Renal cortical epithelial cell (primary cell): ENCODE data around the gene KMT2D. TPM values are rescaled to one million over a fixed set of nuclear protein-coding genes. Genes with fewer than 3 reads are reported as not detected.
"Not testable (repeated sequence)": the region's sequence is repeated elsewhere in the genome, so short reads cannot be mapped to it uniquely, and the experiment has no call there.

Source experiments
- DNase-seq: peaks from one replicate; pipeline ENCODE4 v3.0.0-alpha.2; 2011; ENCODE audit warnings: low read depth
- total RNA-seq: library from RNA; depleted of rRNA; stranded (reverse); fragments of >200 nt; gene quantifications from 2 replicates; pipeline ENCODE4 v1.2.3, GENCODE V29; 2014

Gene KMT2D
- total RNA-seq, 1 donor from 2014 or later, result 110 TPM

- peak; percentile 93 for DNase-seq
Measured at GRCh38 chr12:49088150-49088931, 27.7 kb upstream of the KMT2D start.

GRCh38 chr12:49086116-49086515, 25.5 kb upstream of the KMT2D start:
- DNase-seq, result no peak

DNA sequence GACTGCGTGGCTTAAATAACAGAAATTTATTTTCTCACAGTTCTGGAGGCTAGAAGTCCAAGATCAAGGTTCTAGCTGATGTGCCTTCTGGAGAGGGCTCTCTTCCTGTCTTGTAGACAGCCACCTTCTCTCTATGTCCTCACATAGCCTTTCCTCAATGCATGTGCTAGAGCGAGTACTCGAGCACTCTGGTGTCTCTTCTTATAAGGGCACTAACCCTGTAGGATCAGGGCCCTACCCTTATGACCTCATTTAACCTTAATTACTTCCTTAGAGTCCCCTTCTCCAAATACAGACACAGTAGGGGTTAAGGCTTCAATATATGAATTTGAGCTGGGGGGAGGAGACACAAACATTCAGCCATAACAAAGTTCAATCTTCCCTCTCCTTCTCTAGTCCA, 23.8 kb upstream of the KMT2D start:
- DNase-seq, result no peak

- no peak for DNase-seq
Measured at GRCh38 chr12:49079793-49080192, 19.2 kb upstream of the KMT2D start.

DNA sequence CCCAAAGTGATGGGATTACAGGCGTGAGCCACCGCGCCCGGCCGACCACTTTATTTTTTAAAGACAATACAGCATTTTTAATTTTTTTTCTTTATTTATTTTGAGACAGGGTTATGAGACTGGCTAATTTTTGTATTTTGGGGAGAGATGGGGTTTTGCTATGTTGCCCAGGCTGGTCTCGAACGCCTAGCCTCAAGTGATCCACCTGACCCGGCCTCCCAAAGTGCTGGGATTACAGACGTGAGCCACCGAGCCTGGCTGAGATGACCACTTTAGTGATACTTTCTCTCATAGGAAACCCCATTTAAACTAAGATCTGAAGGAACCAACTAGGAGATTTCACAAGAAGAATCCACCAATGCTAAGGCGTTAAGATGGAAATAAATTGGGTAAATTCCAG, 10.4 kb upstream of the KMT2D start:
- no peak for DNase-seq

DNA sequence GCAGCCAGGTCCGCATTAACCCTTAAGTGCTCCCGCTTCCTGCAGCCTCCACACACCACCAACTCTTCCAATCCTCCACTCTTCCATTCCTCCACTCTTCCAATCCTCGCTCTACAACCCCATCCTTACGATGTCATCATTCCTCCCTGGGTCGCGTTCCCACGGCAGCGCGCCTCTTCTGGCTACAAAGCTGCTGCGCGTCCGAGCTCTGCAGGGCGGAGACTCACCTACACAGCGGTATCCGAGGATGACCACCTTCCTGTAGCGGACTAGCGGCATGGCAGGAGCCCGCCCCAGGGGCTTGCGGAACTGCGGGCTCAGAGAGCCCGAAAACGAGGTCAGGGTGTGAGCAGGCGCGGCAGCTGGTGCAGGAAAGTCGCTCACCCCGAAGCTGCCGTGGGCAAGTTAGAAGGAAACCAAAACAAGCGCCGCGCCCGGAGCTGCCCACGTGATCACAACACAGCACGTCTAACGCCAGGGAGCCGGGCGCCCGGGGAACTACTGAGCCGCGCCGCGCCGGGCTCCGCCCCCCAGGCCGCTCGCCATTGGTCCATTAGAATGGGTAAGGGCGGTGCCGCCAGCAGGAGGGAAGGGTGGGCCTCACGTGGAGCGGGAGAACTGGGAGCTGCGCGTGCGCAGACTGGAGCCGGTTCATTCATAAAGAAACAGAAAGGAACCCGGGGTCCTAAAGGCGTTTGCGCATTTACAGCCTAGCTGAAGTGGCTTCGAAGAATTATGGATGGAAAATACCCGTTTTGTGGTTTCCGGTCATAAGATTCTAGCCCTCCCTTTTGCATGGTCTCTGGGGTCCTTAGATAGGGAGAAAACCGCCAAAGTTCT, 9.1 kb upstream of the KMT2D start, which contains the start of gene RHEBL1:
Gene RHEBL1 (minus strand): TSS at position 473 of the 840 bp plus-strand sequence. CDS start 194 bp downstream, at position 279.
- peak; percentile 85 for DNase-seq

DNA sequence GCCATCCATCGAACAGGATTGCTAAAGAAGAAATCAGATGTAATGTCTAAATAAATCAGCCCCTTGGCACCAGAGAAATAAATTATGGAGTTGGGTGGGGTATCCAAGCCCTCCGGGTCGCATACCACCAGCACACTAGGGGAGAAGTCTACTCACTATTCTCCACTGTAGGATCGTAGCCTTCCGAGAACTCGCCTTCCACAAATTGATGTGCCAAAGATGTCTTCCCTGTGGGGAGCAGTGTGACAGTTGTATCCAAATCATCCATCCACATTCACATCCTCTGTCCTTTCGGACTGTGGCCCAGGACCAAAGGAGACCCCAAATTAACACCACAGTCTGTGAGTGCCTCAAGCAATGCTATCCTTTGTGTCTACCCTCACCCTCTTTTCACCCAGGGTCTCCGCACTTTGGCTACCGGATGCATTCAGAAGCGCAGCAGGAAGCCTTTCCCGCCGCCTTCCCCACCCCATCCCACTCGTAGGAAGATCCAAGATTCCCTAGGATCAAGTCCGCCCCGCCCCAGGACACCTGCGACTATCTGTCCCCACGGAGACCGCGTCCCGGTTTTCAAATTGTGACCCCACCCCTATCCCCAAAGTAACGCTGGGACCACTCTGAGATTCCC, 8.4 kb upstream of the KMT2D start:
- DNase-seq, result no peak

DNA sequence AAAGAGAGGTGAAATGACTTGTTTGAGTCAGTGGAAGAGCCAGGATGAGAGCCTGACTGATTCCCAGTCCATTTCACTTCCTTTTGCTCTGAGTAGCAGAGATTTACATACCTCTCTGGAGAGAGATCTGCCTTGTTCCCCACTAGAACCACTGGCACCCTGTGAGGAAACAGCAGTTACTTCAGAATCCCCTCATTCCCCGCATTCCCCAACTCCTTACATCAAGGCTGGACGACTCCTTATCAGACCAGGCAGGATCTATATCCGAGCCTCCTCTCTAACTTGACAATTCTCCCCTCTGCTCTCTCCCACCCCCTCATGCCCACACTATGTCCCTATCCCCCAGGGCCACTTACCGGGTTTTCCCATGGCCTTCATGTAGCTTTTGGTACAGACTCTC, 5.5 kb upstream of the KMT2D start:
- DNase-seq, result no peak

- no peak for DNase-seq
Measured at GRCh38 chr12:49064767-49065152, 4.2 kb upstream of the KMT2D start.

- DNase-seq, result not testable (repeated sequence)
Measured at GRCh38 chr12:49061916-49062315, 1.3 kb upstream of the KMT2D start.

DNA sequence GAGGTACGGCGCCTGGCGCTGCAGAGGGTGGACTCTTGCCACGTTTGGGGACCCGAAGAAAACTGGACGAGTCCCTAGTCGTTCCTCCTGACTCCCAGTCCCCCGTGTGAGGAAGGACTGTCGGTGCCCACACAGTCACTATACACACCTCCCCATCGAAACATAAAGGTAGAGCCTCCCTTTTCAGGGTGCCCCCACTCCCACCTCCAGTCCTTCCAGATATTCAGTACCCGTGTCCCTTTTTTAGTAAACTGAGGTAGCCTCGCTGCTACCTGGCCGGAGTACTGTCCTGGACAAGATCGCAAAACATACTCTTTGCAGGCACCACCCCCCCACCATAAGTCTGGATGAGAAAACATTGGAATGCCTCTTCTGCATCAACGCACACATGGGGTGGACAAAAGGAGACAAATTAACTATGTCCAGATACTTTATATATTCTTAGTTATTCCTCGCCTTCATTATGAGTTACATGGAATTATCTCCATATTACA, 610 bp upstream of the KMT2D start:
- DNase-seq, result no peak

GRCh38 chr12:49059299-49060171, 1.1 kb downstream of the KMT2D start:
- no peak for DNase-seq

DNA sequence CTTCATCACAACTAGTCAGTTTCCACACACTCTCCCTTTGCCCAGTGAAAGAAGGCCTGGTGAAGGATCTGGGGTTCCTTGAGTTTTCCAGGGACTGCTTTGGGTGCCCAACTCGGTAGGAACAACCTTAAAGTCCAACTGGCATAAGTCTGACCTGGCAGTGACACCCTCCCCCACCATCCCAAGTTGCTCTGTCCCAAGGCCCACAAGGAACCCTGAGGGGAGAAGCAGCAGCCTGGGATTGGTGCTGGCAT, 1.6 kb downstream of the KMT2D start:
- DNase-seq, result no peak

- no peak for DNase-seq
Measured at GRCh38 chr12:49058366-49059044, 2.1 kb downstream of the KMT2D start.

GRCh38 chr12:49057888-49058287, 2.7 kb downstream of the KMT2D start:
- peak; percentile 9 for DNase-seq

DNA sequence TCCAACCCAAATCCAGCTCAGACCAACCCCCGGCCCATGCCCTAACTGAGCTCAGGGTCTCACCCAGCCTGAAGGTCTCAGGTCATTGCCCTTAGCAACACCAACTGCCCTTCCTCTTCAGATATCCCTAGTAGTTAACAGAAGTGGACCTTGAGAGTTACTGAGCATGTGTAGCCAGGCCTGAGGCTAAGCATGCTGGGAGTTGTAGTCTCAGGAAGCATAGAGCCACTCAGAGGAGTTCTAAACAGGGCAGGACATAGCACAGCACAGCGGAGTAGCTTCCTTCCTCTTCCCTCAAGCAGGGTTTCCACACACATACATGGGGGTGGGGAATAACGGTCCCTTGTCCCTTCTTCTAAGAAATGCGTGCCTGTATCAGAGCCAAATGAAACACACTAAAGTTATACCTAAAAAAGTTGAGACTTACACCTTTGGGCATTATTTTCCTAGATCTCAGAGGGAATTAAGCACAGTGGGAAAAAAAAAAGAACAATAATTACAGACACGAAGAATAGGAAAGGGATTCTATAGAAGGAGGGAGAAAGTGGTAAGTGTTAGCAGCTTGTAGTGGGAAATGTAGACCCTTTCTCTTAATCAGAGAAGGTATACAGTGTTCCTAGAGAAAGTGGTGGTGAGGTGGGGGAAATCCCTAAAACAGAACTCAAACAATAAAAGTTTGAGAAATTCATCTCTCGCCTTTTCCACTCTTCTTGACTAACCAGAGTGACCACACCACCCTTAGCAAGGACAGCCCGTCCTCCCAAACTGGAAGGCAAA, 4.4 kb downstream of the KMT2D start:
- peak; percentile 62 for DNase-seq

- no peak for DNase-seq
Measured at GRCh38 chr12:49055092-49055491, 5.5 kb downstream of the KMT2D start.

GRCh38 chr12:49054524-49054923, 6.1 kb downstream of the KMT2D start:
- no peak for DNase-seq

DNA sequence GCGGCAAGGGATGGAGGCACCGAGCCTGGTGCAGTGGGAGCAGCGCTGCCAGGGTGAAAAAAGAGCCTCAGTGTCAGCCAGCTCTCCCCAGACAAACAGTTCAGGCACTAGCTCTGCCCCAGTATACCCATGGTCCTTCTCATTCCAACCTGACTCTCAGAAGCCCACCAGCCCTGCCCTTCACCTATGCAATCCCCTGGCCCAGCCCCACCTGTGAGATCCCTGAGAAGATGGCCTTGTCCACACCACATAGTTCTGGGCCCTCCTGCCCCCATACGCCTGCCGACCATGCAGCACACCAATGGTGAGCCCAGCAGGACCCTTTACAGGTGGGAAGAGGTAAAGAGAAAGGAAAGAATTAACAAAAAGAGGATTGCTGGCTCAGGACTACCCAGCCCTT, 6.5 kb downstream of the KMT2D start:
- no peak for DNase-seq
